HTR-8/SVneo (cell line): ENCODE data around the gene BIRC2.
A peak's percentile ranks its signal among the peaks of the same experiment; 100 is the strongest.
"Not testable (repeated sequence)": the region's sequence is repeated elsewhere in the genome, so short reads cannot be mapped to it uniquely, and the experiment has no call there.

Experiments
- DNase-seq: peaks from one replicate; pipeline ENCODE4 v3.0.0; 2011; ENCODE audit warnings: low spot score, mixed read lengths; ENCODE audit not compliant: insufficient read length
- FAIRE-seq: peaks from 2 replicates; lab custom pipeline; 2011; peaks lifted over from hg19 to GRCh38; lab: Jason Lieb, UNC

The BIRC2 gene

GRCh38 chr11:102367364-102367763 is 20.4 kb downstream of the BIRC2 start:
- DNase-seq (no peak), FAIRE-seq (peak; percentile 71)

DNA sequence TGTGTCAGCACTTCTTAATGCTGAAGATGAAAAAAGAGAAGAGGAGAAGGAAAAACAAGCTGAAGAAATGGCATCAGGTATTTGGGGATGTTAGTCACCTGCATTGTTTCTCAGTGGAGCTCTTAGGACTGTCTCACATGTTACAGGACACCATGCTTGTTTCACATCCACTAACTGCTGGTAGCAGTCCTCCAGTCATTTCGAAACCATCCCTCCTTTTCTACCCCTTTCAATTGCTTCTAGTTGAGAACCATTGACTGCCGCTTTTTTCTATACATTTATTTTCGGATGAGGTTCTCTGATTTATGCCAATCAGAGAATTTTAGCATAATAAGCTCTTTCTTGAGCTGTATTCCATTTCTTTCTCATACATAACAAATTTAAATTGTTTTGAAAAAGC is 21.5 kb downstream of the BIRC2 start:
- DNase-seq (no peak), FAIRE-seq (peak; percentile 20)

GRCh38 chr11:102374633-102375424 is 27.8 kb downstream of the BIRC2 start:
- FAIRE-seq = peak; percentile 86
- DNase-seq = not testable (repeated sequence)

- FAIRE-seq = no peak
These were observed 28.8 kb downstream of the BIRC2 start for GRCh38 chr11:102375720-102376399.

GRCh38 chr11:102377891-102378290 is 30.9 kb downstream of the BIRC2 start:
- FAIRE-seq = no peak
- DNase-seq = no peak

More at GRCh38 chr11:102375720-102376399, 28.8 kb downstream of the BIRC2 start:
- no peak for DNase-seq

GRCh38 chr11:102378818-102379217 is 31.8 kb downstream of the BIRC2 start:
- DNase-seq (no peak), FAIRE-seq (no peak)

- no peak for DNase-seq
- FAIRE-seq = peak; percentile 9
These were observed 35.4 kb downstream of the BIRC2 start for GRCh38 chr11:102382384-102382783.

GRCh38 chr11:102383839-102384238 is 36.8 kb downstream of the BIRC2 start:
- FAIRE-seq = no peak
- DNase-seq = no peak

- peak; percentile 74 for FAIRE-seq
These were observed 37.5 kb downstream of the BIRC2 start for GRCh38 chr11:102384419-102385079.

DNA sequence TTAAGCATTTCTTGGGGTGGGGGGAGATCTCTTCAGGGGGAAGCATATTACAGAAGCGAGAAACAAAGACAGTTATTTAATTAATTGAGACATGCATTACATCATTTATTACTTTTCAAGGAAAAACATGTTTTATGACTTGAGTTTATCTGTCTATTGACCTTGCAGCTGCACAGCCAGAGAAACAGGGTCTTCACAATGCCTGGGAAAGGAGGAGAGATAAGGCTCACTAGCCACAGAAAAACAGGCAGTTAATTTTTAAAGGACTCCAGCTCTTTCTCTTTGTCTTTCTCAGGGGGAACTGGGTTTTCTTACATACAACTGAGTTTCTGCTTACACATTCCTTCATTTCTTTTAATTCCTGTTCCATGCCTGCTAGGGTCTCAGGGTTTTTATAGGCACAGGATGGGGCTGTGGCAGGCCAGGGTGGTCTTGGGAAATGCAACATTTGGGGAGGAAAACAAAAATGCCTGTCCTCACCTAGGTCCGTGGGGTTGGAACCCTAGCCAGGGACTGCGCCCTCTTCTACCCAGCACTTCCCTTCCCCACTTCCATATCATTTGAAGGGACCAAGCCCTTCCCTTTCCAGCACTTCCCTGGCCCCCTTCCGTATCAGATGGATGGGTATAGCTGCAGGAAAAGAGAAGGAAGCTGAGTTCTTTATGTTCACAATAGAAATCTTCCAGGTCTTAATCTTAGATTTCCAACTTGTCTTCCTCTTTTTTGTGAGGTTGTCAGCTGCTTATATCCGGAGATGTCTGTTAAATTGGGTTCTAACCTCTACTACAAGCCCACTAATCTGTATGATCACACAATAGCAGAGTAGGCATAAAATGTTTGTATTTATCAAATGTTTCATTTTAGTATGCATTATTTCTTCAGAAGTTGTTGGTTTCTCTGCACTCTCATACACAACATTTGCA is 38.3 kb downstream of the BIRC2 start:
- peak; percentile 4 for FAIRE-seq

More at GRCh38 chr11:102384419-102385079, 37.5 kb downstream of the BIRC2 start:
- DNase-seq = no peak

GRCh38 chr11:102386136-102386734 is 39.2 kb downstream of the BIRC2 start:
- FAIRE-seq = no peak

More for the DNA sequence above, 38.3 kb downstream of the BIRC2 start:
- DNase-seq = no peak

GRCh38 chr11:102387043-102387781 is 40.2 kb downstream of the BIRC2 start:
- DNase-seq = no peak
- no peak for FAIRE-seq

More at GRCh38 chr11:102386136-102386734, 39.2 kb downstream of the BIRC2 start:
- no peak for DNase-seq

DNA sequence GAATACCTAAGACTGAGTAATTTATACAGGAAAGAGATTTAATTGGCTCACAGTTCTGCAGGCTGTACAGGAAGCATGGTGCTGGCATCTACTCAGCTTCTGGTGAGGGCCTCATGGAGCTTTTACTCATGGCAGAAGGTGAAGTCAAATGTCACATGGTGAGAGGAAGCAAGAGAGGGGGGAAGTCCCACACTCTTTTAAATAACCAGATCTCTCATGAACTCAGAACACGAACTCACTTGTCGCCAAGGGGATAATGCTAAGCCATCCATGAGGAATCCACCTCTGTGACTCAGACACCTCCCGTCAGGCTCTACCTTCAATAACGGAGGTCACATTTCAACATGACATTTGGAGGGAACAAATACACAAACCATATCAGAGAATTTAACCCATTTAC is 42.2 kb downstream of the BIRC2 start:
- no peak for DNase-seq
- FAIRE-seq = peak; percentile 42

DNA sequence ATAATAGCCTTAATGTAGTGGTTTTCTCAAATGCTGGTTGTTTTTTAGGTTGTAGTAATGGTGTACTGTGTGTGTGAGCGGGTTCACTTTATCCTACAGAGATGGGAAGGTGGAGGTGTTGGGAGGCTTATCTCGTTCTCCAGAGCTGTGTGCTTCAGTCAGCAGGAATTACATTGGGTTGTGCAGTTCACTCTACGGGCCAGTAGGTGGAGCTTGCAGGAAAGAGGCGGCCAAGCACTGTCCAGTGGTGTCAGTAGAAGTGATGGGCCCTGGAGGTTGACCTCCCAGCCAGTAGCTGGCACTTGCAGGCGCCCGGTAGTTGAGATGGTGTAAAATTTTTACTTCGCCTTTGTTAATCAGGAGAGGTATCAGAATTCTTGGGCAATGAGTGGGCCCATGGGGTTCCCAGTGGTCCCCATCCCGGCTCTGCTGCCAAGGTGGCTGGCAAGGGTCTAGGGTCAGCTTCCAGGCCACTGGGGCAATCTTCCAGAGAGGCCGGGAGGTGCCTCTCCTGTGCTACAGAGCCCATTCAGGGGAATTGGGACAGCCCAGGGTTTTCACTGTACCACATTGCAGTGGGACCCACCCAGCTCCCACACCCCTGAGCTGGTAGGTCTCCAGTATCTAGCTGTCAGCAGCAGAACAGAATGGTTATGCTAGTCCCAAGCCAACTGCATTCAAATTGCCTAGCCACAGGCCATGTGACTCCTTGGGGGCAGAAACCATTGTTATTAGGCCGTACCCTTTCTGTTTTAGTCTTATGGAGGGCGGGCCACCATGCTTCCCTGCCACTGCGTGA is 43.9 kb downstream of the BIRC2 start:
- FAIRE-seq = peak; percentile 99
- DNase-seq = peak; percentile 83

DNA sequence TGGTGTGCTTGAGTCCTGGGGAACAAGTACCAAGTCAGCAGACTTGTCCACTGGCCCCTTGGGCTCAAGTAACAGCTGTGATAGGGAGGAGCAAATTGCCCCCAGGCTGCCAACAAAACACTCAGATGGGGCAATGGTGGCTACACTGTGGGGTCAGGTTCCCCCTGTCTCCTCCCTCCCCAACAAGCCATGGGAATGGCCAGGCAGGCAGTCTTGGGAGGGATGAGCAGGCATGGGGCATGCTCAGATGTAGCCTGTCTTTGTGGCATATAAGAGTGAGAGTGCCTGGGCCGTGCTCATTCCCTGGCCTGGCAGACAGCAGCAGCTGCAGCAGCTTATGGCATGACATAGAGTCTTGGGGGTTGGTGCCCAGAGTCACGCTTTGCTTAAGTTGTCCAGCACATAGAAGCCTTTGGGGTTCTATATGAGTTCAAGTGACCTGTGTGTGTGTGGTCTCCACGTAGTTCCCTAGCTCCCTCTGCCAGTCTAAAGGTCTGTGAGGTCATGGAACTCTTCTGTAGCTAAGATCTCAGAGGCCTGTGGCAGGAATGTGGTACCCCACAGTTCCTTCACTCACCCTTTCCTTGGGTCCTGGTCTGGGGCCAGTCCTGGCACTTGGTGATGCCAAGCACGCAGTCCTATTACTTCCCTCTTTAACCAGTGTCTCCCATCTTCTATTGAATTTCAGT is 44.7 kb downstream of the BIRC2 start:
- no peak for DNase-seq
- peak; percentile 98 for FAIRE-seq

GRCh38 chr11:102393272-102393730 is 46.3 kb downstream of the BIRC2 start:
- no peak for DNase-seq
- no peak for FAIRE-seq

DNA sequence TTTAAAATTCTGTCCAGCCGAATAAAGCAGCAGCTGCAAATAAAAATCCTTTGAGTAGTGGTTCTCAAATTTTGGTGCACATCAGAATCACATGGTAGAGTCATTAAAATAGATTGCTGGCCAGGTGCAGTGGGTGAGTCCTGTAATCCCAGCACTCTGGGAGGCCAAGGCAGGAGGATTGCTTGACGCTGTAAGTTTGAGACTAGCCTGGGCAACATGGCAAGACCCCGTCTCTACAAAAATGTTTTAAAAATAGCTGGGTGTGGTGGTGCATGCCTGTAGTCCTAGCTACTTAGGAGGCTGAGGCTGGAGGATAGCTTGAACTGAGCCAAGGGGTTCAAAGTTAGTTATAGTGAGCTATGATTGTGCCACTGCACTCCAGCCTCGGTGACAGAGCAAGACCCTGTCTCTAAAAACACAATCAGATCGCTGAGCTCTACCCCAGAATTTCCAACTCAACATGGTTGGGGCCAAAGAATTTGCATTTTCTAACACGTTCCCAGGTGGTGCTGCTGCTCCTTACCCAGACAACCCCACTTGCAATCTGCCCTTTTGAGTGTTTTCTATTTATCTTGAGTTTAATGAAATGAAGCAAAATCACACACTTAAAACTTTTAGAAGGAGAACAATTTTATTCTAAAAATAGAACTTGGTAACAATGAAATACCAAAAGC is 48.8 kb downstream of the BIRC2 start:
- FAIRE-seq (no peak), DNase-seq (no peak)
